B cell (primary cell): ENCODE measurements around the gene TRMT6. TPM values are rescaled to one million over a fixed set of nuclear protein-coding genes. Genes with fewer than 3 reads are reported as not detected.

Experiments
- ATAC-seq: fragments of 200-7000 bp; cut with Tn5 transposase; one replicate; pipeline ENCODE4 v1.10.0; 2021; ENCODE audit warnings: low read depth, mild to moderate bottlenecking, moderate number of reproducible peaks, moderate library complexity
- CTCF ChIA-PET: fragments of 350-600 bp; sonication (Branson Sonifier 250); formaldehyde crosslinking; loops from one replicate; lab custom pipeline; 2021; ENCODE audit warnings: antibody characterized with exemption, inconsistent platforms; lab: Charles Lee
- POLR2A ChIA-PET: fragments of 350-600 bp; sonication (Branson Sonifier 250); formaldehyde crosslinking; loops from one replicate; lab custom pipeline; 2021; ENCODE audit warnings: antibody characterized with exemption; lab: Charles Lee
- DNase-seq: peaks from one replicate; pipeline ENCODE4 v3.0.0; 2013
- H2AFZ ChIP-seq: 2 replicates; pipeline ENCODE4 v1.6.1; 2012; ENCODE audit warnings: mild to moderate bottlenecking, low read depth, low read length; ENCODE audit not compliant: insufficient read depth, poor library complexity, severe bottlenecking
- H3K27ac ChIP-seq, 2 donors: 1 replicate in 1 of 2; 2 replicates in 1 of 2; pipeline ENCODE4 v1.5.1; 2012 to 2013; ENCODE audit warnings: low read length in 2 of 2, mild to moderate bottlenecking in 2 of 2, moderate library complexity in 1 of 2
- H3K27me3 ChIP-seq, 4 experiments: fragments of 200-600 bp in 1 of 4; sonication (generic) in 1 of 4; replicated peaks in 1 of 4; 1 replicate in 2 of 4; 2 replicates in 2 of 4; pipeline versions ENCODE4 v1.6.1 to v1.7.0; 2013 to 2016; ENCODE audit warnings: low read length in 3 of 4, mild to moderate bottlenecking in 2 of 4, mixed read lengths in 1 of 4, moderate library complexity in 1 of 4; ENCODE audit not compliant: insufficient read depth in 4 of 4, control insufficient read depth in 3 of 4; ENCODE audit errors: control extremely low read depth in 1 of 4
- H3K36me3 ChIP-seq, 2 experiments: replicated peaks in 1 of 2; 1 replicate in 1 of 2; 2 replicates in 1 of 2; pipeline versions ENCODE4 v1.6.1 to v1.7.1; 2013; ENCODE audit warnings: low read length in 1 of 2; ENCODE audit not compliant: insufficient read depth in 2 of 2, control insufficient read depth in 1 of 2; ENCODE audit errors: control extremely low read depth in 1 of 2, extremely low read depth in 1 of 2
- H3K4me1 ChIP-seq, 2 donors: fragments of 200-600 bp in 1 of 2; sonication (generic) in 1 of 2; 1 replicate in 1 of 2; 2 replicates in 1 of 2; pipeline versions ENCODE4 v1.5.1 to v1.6.1; 2013 to 2017; ENCODE audit warnings: low read length in 2 of 2; ENCODE audit not compliant: control insufficient read depth in 2 of 2, insufficient read depth in 2 of 2
- H3K4me2 ChIP-seq: replicated peaks from 2 replicates; pipeline ENCODE3; 2012; ENCODE audit warnings: mild to moderate bottlenecking, low read depth, low read length; ENCODE audit not compliant: poor library complexity, severe bottlenecking
- H3K4me3 ChIP-seq, 5 experiments: fragments of 200-600 bp in 1 of 5; sonication (generic) in 1 of 5; 1 replicate in 3 of 5; 2 replicates in 2 of 5; pipeline versions ENCODE4 v1.5.1 to v1.7.0; 2011 to 2016; ENCODE audit warnings: low read length in 4 of 5, mild to moderate bottlenecking in 4 of 5, low read depth in 2 of 5, control low read depth in 1 of 5, moderate library complexity in 1 of 5; ENCODE audit not compliant: insufficient read depth in 1 of 5; ENCODE audit errors: control extremely low read depth in 1 of 5, extremely low read depth in 1 of 5
- H3K79me2 ChIP-seq: fragments of 200-600 bp; sonication (generic); one replicate; pipeline ENCODE4 v1.6.0; 2016; ENCODE audit warnings: low read length; ENCODE audit not compliant: control insufficient read depth, insufficient read depth
- H3K9ac ChIP-seq: fragments of 200-600 bp; sonication (generic); 2 replicates; pipeline ENCODE4 v1.6.1; 2017; ENCODE audit warnings: mild to moderate bottlenecking, low read length, moderate library complexity
- H3K9me3 ChIP-seq, 3 donors: one replicate each; pipeline versions ENCODE4 v1.6.1 to v1.7.1; 2013; ENCODE audit warnings: low read length in 2 of 3; ENCODE audit not compliant: control insufficient read depth in 2 of 3, insufficient read depth in 1 of 3; ENCODE audit errors: control extremely low read depth in 1 of 3
- H4K20me1 ChIP-seq: 2 replicates; pipeline ENCODE4 v1.6.0; 2012; ENCODE audit warnings: mild to moderate bottlenecking, low read length; ENCODE audit not compliant: insufficient read depth, control insufficient read depth, poor library complexity, severe bottlenecking
- H3K27ac Mint-ChIP-seq: one replicate; pipeline ENCODE4 v1.8.0; 2021; ENCODE audit warnings: mixed read lengths
- H3K27me3 Mint-ChIP-seq: one replicate; pipeline ENCODE4 v1.8.0; 2021; ENCODE audit warnings: mixed read lengths
- H3K4me1 Mint-ChIP-seq: one replicate; pipeline ENCODE4 v1.8.0; 2021; ENCODE audit warnings: mixed read lengths
- H3K4me3 Mint-ChIP-seq: one replicate; pipeline ENCODE4 v1.8.0; 2021; ENCODE audit warnings: mixed read lengths
- H3K9me3 Mint-ChIP-seq: one replicate; pipeline ENCODE4 v1.8.0; 2022; ENCODE audit warnings: mixed read lengths; ENCODE audit not compliant: insufficient read depth
- CTCF ChIP-seq: fragments of 200-600 bp; IDR thresholded peaks from one replicate; pipeline ENCODE4 v1.8.0; 2022; ENCODE audit warnings: antibody characterized with exemption, mild to moderate bottlenecking
- EZH2 ChIP-seq: IDR thresholded peaks from 2 replicates; pipeline ENCODE4 v1.6.1; 2012; ENCODE audit warnings: borderline replicate concordance, low read depth, mild to moderate bottlenecking, moderate library complexity, low read length; ENCODE audit not compliant: insufficient read depth, poor library complexity, severe bottlenecking
- WGBS: methylation state at CpG from one replicate; pipeline ENCODE4 v1.1.5; 2013; ENCODE audit warnings: missing lambda C conversion rate; ENCODE audit not compliant: insufficient coverage; 5-methylcytosine and 5-hydroxymethylcytosine counted together
- intact Hi-C: fragments of 100-400 bp; cut with micrococcal nuclease; formaldehyde crosslinking; loops from one replicate; pipeline ENCODE4 v1.10.0; 2022
- polyA plus RNA-seq: library from polyadenylated mRNA; depleted of rRNA; stranded (reverse); fragments of >200 nt; gene quantifications from 2 replicates; pipeline ENCODE4 v1.2.3, GENCODE V29; 2012
- total RNA-seq, 2 donors: library from RNA; stranded (reverse); fragments of 120-200 nt in 1 of 2; gene quantifications; 1 replicate in 1 of 2; 2 replicates in 1 of 2; pipeline versions ENCODE4 v1.2.3 to v1.2.4, GENCODE V29; 2013 to 2022

Gene TRMT6
- total and polyA plus RNA-seq, 2 donors (not counting 1 experiment from before 2014, with no cell fraction given), result 5.7 to 18.2 TPM

GRCh38 chr20:5923493-5923892, 26.8 kb downstream of the TRMT6 start:
- ChIA-PET POLR2A (no interaction called here), CTCF (no interaction called here)
- no peaks in the 10 kb centered on the region for H3K27me3 ChIP-seq
- no peak overlapping the region for H3K4me2 ChIP-seq
- TF ChIP-seq EZH2 (no peak), CTCF (no peak)
- no peak for DNase-seq
- H2AFZ ChIP-seq, result no peak overlapping the region
- H3K79me2 ChIP-seq, result no peaks in the 10 kb centered on the region
- H3K4me3 Mint-ChIP-seq, result no peak overlapping the region
- ATAC-seq, result no peak
- H3K4me1 ChIP-seq, result no peaks in the 10 kb centered on the region
- peaks cover 43% of the 10 kb centered on the region for H3K27me3 Mint-ChIP-seq
- H4K20me1 ChIP-seq, result no peaks in the 10 kb centered on the region
- H3K9ac ChIP-seq, result no peak overlapping the region
- no peak overlapping the region for H3K4me3 ChIP-seq
- H3K9me3 ChIP-seq, result no peaks in the 10 kb centered on the region
- no peaks in the 10 kb centered on the region for H3K4me1 Mint-ChIP-seq
- no peaks in the 10 kb centered on the region for H3K9me3 Mint-ChIP-seq
- intact Hi-C loops, result no loop called here
- WGBS, result 60% methylated on average over 1 of the region's 5 CpGs
- H3K36me3 ChIP-seq, result no peaks in the 10 kb centered on the region
- no peak overlapping the region for H3K27ac Mint-ChIP-seq
- no peak overlapping the region for H3K27ac ChIP-seq

- ChIA-PET CTCF (no interaction called here), POLR2A (no interaction called here)
- H3K9me3 ChIP-seq, result no peaks in the 10 kb centered on the region
- Mint-ChIP-seq H3K9me3 (no peaks in the 10 kb centered on the region), H3K4me1 (no peaks in the 10 kb centered on the region), H3K4me3 (no peak overlapping the region), H3K27ac (no peak overlapping the region), H3K27me3 (peaks cover 47% of the 10 kb centered on the region)
- H3K4me2 ChIP-seq, result no peak overlapping the region
- DNase-seq (no peak), ATAC-seq (no peak)
- no peaks in the 10 kb centered on the region for H3K79me2 ChIP-seq
- H2AFZ ChIP-seq, result no peak overlapping the region
- TF ChIP-seq CTCF (no peak), EZH2 (no peak)
- no peak overlapping the region for H3K27ac ChIP-seq
- WGBS, result 50% methylated on average over 1 of the region's 1 CpG
- H3K9ac ChIP-seq, result no peak overlapping the region
- H3K4me3 ChIP-seq, result no peak overlapping the region
- H3K27me3 ChIP-seq, result no peaks in the 10 kb centered on the region
- no peaks in the 10 kb centered on the region for H4K20me1 ChIP-seq
- intact Hi-C loops, result no loop called here
- H3K36me3 ChIP-seq, result no peaks in the 10 kb centered on the region
- H3K4me1 ChIP-seq, result no peaks in the 10 kb centered on the region
Observed at GRCh38 chr20:5920581-5920980, 29.8 kb downstream of the TRMT6 start.
